GM19468 (cell line): Measurements from ENCODE around the gene TRIM24.

ENCODE experiments used
- ATAC-seq: cut with Tn5 transposase; IDR thresholded peaks from one replicate; pipeline ENCODE4 v1.9.1; 2021; ENCODE audit warnings: mild to moderate bottlenecking, moderate library complexity, moderate number of reproducible peaks; ENCODE audit not compliant: unreplicated experiment; ENCODE audit errors: extremely low read depth

Gene TRIM24

GRCh38 chr7:138608275-138608674, 148.2 kb downstream of the TRIM24 start:
- ATAC-seq = no peak

- no peak for ATAC-seq
These were observed 150.7 kb downstream of the TRIM24 start for GRCh38 chr7:138610671-138611170.

DNA sequence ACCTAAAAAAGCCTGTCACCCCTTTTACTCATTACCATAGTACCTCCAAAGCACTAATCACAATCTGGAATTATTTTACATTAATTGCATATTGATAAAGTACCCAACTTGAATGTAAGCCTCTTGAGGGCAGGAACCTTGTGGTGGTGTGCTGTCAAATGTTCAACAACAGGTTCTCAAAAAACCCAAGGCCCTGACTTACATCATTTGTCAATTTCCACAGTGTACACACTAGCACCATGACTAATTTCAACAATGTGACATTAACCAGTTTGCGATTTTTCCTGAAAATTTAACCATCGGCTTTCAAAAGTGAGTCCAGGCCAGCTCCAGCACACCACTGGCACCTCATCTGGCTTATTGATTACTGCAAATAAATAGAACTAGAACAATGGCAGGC, 153.6 kb downstream of the TRIM24 start:
- ATAC-seq = no peak

DNA sequence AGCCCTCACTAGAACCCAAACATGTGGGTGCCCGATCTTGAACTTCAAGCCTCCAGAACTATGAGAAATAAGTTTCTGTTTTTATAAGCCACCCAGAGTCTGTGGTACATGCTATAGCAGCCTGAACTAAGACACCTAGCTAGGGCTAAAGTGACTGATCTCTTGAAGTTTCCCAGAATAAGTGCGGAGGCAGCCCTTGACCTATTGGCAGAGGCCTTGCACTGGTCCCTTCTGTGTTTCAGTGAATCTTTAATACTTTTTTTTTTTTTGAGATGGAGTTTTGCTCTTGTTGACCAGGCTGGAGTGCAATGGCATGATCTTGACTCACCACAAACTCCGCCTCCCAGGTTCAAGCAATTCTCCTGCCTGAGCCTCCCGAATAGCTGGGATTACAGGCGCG, 156.0 kb downstream of the TRIM24 start:
- no peak for ATAC-seq

DNA sequence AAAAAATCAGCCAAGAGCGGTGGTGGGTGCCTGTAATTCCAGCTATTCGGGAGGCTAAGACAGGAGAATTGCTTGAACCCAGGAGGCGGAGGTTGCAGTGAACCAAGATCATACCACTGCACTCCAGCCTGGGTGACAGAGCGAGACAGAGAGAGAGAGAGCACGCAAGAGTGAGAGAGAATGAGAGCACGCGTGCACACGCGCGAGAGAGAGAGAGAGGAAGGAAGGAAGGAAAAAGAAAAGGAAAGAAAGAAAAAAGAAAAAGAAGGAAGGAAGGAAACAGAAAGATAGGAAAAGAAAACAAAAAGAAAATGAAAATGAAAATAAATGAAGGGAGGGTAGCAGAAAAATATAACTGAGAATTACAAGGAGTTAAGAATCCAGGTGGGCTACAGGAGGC, 158.4 kb downstream of the TRIM24 start:
- ATAC-seq = no peak

DNA sequence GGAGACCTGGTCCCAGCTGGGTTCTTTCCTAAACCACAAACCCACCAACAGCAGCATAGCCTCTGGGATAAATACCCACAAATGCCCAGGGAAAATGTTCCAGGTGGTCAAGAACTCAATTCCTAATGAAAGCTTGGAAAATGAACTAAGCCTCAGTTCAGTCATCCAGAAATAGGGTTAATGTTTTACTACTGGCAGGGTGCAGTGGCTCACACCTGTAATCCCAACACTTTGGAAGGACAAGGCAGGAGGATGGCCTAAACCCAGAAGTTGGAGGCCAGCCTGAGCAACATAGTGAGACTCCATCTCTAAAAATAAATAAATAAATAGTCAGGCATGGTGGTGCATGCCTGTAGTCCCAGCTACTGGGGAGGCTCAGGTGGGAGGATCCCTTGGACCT, 158.9 kb downstream of the TRIM24 start:
- no peak for ATAC-seq

GRCh38 chr7:138622841-138623240, 162.8 kb downstream of the TRIM24 start:
- no peak for ATAC-seq

DNA sequence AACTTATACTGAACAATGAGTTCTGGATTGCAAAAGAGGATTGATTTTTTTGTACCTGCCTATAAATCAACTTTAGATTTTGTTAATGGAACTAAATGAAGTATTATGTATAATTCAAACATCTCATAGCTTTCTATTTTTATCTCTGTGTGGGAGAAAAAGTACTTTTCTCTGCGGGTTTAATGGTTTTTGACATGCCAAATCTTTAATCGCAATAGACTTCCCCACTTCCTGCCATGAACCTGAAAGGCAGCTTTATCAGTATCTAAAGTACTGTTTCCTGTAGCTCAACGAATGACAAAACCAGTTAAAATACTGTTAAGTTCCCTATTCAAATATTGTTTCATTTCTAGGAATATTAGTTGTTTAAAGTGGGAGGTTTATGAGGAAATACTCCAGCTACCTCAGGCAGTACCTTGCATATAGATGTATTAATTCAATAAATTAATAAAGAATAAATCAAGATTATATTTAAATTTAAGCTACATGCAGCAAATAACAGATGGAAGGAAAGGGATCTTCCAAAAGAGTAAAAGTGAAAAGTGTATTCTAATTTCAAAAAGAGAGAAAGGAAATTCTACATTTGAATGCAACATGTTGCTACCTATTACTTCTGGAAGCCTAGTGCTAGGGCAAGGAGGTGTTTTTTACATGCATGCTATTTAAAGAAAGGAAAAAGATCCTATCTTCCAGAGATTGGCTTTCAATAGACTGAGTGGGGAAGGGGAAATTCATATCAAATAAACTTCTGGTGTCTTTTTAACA, 165.2 kb downstream of the TRIM24 start:
- ATAC-seq = no peak

GRCh38 chr7:138625849-138626230, 165.8 kb downstream of the TRIM24 start:
- no peak for ATAC-seq

- ATAC-seq = no peak
These were observed 166.8 kb downstream of the TRIM24 start for GRCh38 chr7:138626846-138627245.

GRCh38 chr7:138627361-138627760, 167.3 kb downstream of the TRIM24 start:
- no peak for ATAC-seq

GRCh38 chr7:138630059-138630610, 170.1 kb downstream of the TRIM24 start:
- no peak for ATAC-seq

DNA sequence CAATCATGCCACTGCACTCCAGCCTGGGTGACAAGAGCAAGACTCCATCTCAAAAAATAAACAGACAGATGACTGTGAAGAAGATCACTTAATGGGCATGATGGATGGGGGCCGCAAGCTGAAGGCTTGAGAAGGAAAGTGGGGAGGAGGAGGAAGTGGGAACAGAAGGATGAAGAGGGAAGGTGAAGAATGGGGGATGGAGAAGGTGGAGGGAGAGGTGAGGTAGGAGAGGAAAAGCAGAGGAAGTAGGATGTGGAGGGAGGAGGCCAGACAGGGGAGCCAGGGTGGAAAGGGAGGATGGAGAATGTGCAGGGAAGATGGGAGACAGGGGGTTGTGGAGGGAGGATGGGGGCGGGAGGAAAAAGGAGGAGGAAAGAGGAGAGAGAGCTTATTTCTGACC, 172.3 kb downstream of the TRIM24 start:
- ATAC-seq = no peak

DNA sequence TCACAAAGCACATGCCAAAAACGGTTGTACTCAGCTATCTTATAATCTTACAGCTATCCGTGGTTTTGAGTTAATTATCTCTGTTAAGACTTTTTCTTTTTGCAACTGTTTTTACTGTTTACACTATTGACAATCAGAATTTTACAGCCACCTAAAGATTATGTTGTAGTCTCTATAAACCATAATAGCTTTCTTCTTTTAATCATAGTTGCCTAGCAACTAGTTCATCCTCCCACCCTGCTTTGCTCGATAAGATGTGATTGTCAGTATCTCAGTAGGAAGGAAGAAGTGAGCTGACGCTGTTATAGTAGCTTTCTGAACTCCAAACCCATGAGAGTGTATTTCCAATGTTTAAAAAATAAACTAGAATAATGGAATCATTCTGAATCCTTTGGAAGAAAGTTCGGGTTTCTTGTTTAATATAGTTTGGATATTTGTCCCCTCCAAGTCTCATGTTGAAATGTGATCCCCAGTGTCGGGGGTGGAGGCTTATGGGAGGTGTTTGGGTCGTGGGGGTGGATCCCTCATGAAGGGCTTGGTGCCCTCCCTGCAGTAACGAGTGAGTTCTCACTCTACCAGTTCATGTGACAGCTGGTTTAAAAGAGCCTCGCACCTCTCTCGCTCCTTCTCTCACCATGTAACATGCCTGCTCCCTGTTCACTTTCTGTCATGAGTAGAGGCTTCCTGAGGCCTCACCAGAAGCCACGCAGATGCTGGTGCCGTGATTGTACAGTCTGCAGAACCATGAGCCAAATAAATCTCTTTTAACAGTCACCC, 173.0 kb downstream of the TRIM24 start:
- no peak for ATAC-seq
